Peyer's patch (tissue), 4 donors: ENCODE data around the gene STIP1.

ENCODE experiments used
- CTCF ChIP-seq, 6 experiments: fragments of 450-650 bp in 4 of 6; fragments of 200-600 bp in 2 of 6; sonication (generic) in 1 of 6; IDR thresholded peaks; one replicate each; pipeline ENCODE4 v1.5.1; 2017 to 2019; ENCODE audit warnings: antibody characterized with exemption in 6 of 6, mild to moderate bottlenecking in 3 of 6, moderate library complexity in 1 of 6
- POLR2A ChIP-seq, 2 donors: fragments of 450-650 bp; IDR thresholded peaks; one replicate each; pipeline ENCODE4 v1.5.1; 2017; ENCODE audit warnings: antibody characterized with exemption in 2 of 2, mild to moderate bottlenecking in 2 of 2, moderate library complexity in 2 of 2

DNA sequence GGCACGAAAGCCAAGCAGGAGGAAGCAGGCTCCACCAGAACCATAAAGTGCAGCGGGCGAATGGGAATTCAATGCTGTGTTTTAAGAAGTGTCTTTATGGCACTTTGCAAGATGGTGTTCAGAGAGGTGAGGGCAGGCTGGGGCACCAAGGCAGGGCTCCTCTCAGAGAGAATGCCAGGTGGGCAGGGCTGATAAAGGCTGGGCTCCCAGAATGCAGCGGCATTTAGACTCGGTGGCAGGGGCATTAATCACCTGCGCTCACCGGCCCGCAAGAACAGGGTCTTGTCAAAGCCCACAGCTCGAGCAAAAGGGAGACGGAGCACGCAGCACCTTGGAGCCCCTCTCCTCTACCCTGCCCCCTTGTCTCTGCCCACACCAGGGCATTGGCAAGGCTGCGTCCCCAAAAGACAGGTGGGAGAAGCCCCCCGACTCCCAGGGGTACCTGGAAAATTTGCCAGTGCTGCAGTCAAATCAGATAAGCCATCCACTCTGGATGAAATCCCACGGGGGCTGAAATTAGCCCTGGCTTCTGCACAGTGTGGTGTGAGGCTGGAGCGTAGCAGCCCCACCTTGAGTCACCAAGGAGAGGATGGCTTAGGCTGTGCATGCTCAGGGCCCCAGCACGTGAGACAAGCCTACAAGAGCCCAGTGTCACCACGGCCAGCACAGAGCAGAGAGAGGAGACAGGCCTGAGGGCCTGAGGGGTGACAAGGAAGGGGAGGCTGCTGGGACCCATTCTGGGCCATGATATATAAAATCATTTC is 28.2 kb upstream of the STIP1 start:
- TF ChIP-seq CTCF (IDR thresholded peaks at IDR 0.05), result no peak
- TF ChIP-seq POLR2A (IDR thresholded peaks at IDR 0.05), result no peak
